Naive thymus-derived CD4-positive, alpha-beta T cell (primary cell): ENCODE results near the gene YPEL3. TPM values are rescaled to one million over a fixed set of nuclear protein-coding genes. Genes with fewer than 3 reads are reported as not detected.

Experiments used
- ATAC-seq: fragments of 150-1000 bp; cut with Tn5 transposase; 2 replicates; pipeline ENCODE4 v1.10.0; 2021; ENCODE audit warnings: mild to moderate bottlenecking, moderate library complexity
- CTCF ChIA-PET: fragments of 350-600 bp; sonication (Branson Sonifier 250); formaldehyde crosslinking; loops from one replicate; lab custom pipeline; 2021; ENCODE audit warnings: antibody characterized with exemption; lab: Charles Lee
- POLR2A ChIA-PET: fragments of 350-600 bp; sonication (Branson Sonifier 250); formaldehyde crosslinking; loops from one replicate; lab custom pipeline; 2021; ENCODE audit warnings: antibody characterized with exemption, inconsistent platforms; lab: Charles Lee
- DNase-seq, 9 donors: peaks; one replicate each; pipeline versions ENCODE4 v3.0.0 to v3.0.0-alpha.2; 2020 to 2022; ENCODE audit warnings: mixed read lengths in 1 of 9
- H3K27ac ChIP-seq: one replicate; pipeline ENCODE4 v1.7.0; 2013; ENCODE audit warnings: mild to moderate bottlenecking, low read depth, low read length, moderate library complexity
- H3K27me3 ChIP-seq, 2 donors: one replicate each; pipeline ENCODE4 v1.7.0; 2013; ENCODE audit warnings: low read length in 2 of 2, mild to moderate bottlenecking in 2 of 2, moderate library complexity in 2 of 2; ENCODE audit not compliant: control insufficient read depth in 2 of 2, insufficient read depth in 2 of 2
- H3K36me3 ChIP-seq, 3 experiments: 1 replicate in 2 of 3; 2 replicates in 1 of 3; pipeline ENCODE4 v1.7.0; 2013; ENCODE audit warnings: low read length in 3 of 3, mild to moderate bottlenecking in 3 of 3, moderate library complexity in 1 of 3; ENCODE audit not compliant: insufficient read depth in 3 of 3, control insufficient read depth in 2 of 3
- H3K4me1 ChIP-seq, 2 donors: one replicate each; pipeline ENCODE4 v1.7.0; 2013; ENCODE audit warnings: low read length in 2 of 2, mild to moderate bottlenecking in 2 of 2, moderate library complexity in 1 of 2; ENCODE audit not compliant: control insufficient read depth in 2 of 2, insufficient read depth in 2 of 2
- H3K4me3 ChIP-seq: 2 replicates; pipeline ENCODE4 v1.7.0; 2013; ENCODE audit warnings: mild to moderate bottlenecking, low read length
- H3K9me3 ChIP-seq, 3 experiments: 1 replicate in 2 of 3; 2 replicates in 1 of 3; pipeline ENCODE4 v1.7.0; 2013; ENCODE audit warnings: low read length in 3 of 3; ENCODE audit not compliant: control insufficient read depth in 2 of 3
- H3K27ac Mint-ChIP-seq, 9 donors: one replicate each; pipeline ENCODE4 v1.8.0; 2020 to 2022; ENCODE audit warnings: mixed read lengths in 9 of 9, mild to moderate bottlenecking in 8 of 9, moderate library complexity in 5 of 9, inconsistent platforms in 2 of 9
- H3K27me3 Mint-ChIP-seq, 5 donors: one replicate each; pipeline ENCODE4 v1.8.0; 2021 to 2022; ENCODE audit warnings: mixed read lengths in 5 of 5, mild to moderate bottlenecking in 1 of 5
- H3K36me3 Mint-ChIP-seq, 5 donors: one replicate each; pipeline ENCODE4 v1.8.0; 2020 to 2022; ENCODE audit warnings: mixed read lengths in 5 of 5, mild to moderate bottlenecking in 3 of 5, inconsistent platforms in 1 of 5
- H3K4me1 Mint-ChIP-seq, 7 donors: one replicate each; pipeline ENCODE4 v1.8.0; 2020 to 2022; ENCODE audit warnings: mixed read lengths in 7 of 7, mild to moderate bottlenecking in 3 of 7, inconsistent platforms in 1 of 7
- H3K4me3 Mint-ChIP-seq, 10 donors: one replicate each; pipeline ENCODE4 v1.8.0; 2020 to 2022; ENCODE audit warnings: mild to moderate bottlenecking in 10 of 10, mixed read lengths in 10 of 10, moderate library complexity in 6 of 10, inconsistent platforms in 2 of 10
- H3K9me3 Mint-ChIP-seq, 11 donors: one replicate each; pipeline ENCODE4 v1.8.0; 2020 to 2022; ENCODE audit warnings: mixed read lengths in 11 of 11, mild to moderate bottlenecking in 4 of 11, inconsistent platforms in 1 of 11, moderate library complexity in 1 of 11
- intact Hi-C, 2 donors: fragments of 100-400 bp; cut with micrococcal nuclease; formaldehyde crosslinking; loops; one replicate each; pipeline ENCODE4 v1.15.1; 2023
- polyA plus RNA-seq, 2 donors: library from polyadenylated mRNA; unstranded; fragments of 300-500 nt; fragmentation: Illumina TruSeq; gene quantifications; one replicate each; pipeline ENCODE4 v1.2.3, GENCODE V29; 2021
- total RNA-seq, 6 experiments: library from RNA in 5 of 6; stranded (reverse) in 5 of 6; gene quantifications; 1 replicate in 5 of 6; 2 replicates in 1 of 6; pipeline ENCODE4 v1.2.3 and lab custom pipeline; 2021 to 2026

Gene YPEL3
- total and polyA plus RNA-seq, 7 experiments from 2014 or later = 50.5 to 308 (median 242) TPM

GRCh38 chr16:30084096-30084815, 11.8 kb downstream of the YPEL3 start:
- no peak for DNase-seq
- Mint-ChIP-seq H3K27me3 (no peaks in the 10 kb centered on the region), H3K27ac (peak overlapping the region in 3 of 9 donors; percentile 2 to 65 (median 7)), H3K4me3 (no peak overlapping the region), H3K4me1 (peaks cover 9 to 32% (median 17%) of the 10 kb centered on the region in 7 donors), H3K36me3 (peaks cover 0 to 33% (median 18%) of the 10 kb centered on the region in 5 donors), H3K9me3 (no peaks in the 10 kb centered on the region)
- ATAC-seq = no peak
- ChIA-PET CTCF (no interaction called here), POLR2A (interaction anchor here (0.6 to 1.6 kb wide), 4 partner anchors 8 to 18 kb away, joined by 4 to 7 read pairs (median 4); partner anchors contain the start of gene PPP4C)
- Histone ChIP-seq H3K4me3 (no peak overlapping the region), H3K27ac (no peak overlapping the region), H3K4me1 (no peaks in the 10 kb centered on the region), H3K27me3 (no peaks in the 10 kb centered on the region), H3K9me3 (no peaks in the 10 kb centered on the region), H3K36me3 (peaks cover 7 to 62% (median 27%) of the 10 kb centered on the region in 3 experiments)
- intact Hi-C loops = no loop called here

- no peaks in the 10 kb centered on the region for H3K27me3 Mint-ChIP-seq
- no peaks in the 10 kb centered on the region for H3K9me3 ChIP-seq
- peaks cover 0 to 33% (median 18%) of the 10 kb centered on the region in 5 donors for H3K36me3 Mint-ChIP-seq
- H3K9me3 Mint-ChIP-seq = no peaks in the 10 kb centered on the region
- peaks cover 12 to 27% (median 15%) of the 10 kb centered on the region in 7 donors for H3K4me1 Mint-ChIP-seq
- ChIA-PET CTCF (no interaction called here), POLR2A (interaction anchor here (0.6 to 1.6 kb wide), 2 partner anchors 11 to 16 kb away, joined by 4 read pairs; no protein-coding TSS in a partner anchor)
- peaks cover 7 to 70% (median 27%) of the 10 kb centered on the region in 3 experiments for H3K36me3 ChIP-seq
- peak overlapping the region in 5 of 9 donors; percentile 2 to 81 (median 65) for H3K27ac Mint-ChIP-seq
- no peak for DNase-seq
- intact Hi-C loops = no loop called here
- no peak overlapping the region for H3K4me3 Mint-ChIP-seq
- H3K4me1 ChIP-seq = peaks cover 0 to under 1% of the 10 kb centered on the region in 2 donors
- ATAC-seq = no peak
- no peaks in the 10 kb centered on the region for H3K27me3 ChIP-seq
- H3K4me3 ChIP-seq = no peak overlapping the region
- no peak overlapping the region for H3K27ac ChIP-seq
Observed at GRCh38 chr16:30083216-30084055, 12.6 kb downstream of the YPEL3 start.

GRCh38 chr16:30082545-30083090, 13.4 kb downstream of the YPEL3 start:
- Mint-ChIP-seq H3K27me3 (no peaks in the 10 kb centered on the region), H3K9me3 (no peaks in the 10 kb centered on the region), H3K4me3 (no peak overlapping the region), H3K4me1 (peaks cover 16 to 29% (median 20%) of the 10 kb centered on the region in 7 donors), H3K27ac (peak overlapping the region in 5 of 9 donors; percentile 14 to 73 (median 63)), H3K36me3 (peaks cover 0 to 38% (median 16%) of the 10 kb centered on the region in 5 donors)
- H3K36me3 ChIP-seq = peaks cover 7 to 78% (median 27%) of the 10 kb centered on the region in 3 experiments
- POLR2A ChIA-PET = interaction anchor here (1.6 kb wide), 1 partner anchor 15 kb away, joined by 4 read pairs; no protein-coding TSS in a partner anchor
- no peak for ATAC-seq
- no peak for DNase-seq
- CTCF ChIA-PET = interaction anchor here (0.9 kb wide), 1 partner anchor 9 kb away, joined by 3 read pairs; the partner anchor contains the start of gene TBX6
- intact Hi-C loops = no loop called here
- H3K27me3 ChIP-seq = no peaks in the 10 kb centered on the region
- H3K9me3 ChIP-seq = no peaks in the 10 kb centered on the region
- no peak overlapping the region for H3K27ac ChIP-seq
- H3K4me1 ChIP-seq = peaks cover 2 to 9% of the 10 kb centered on the region in 2 donors
- H3K4me3 ChIP-seq = no peak overlapping the region

GRCh38 chr16:30079480-30079879, 16.5 kb downstream of the YPEL3 start:
- intact Hi-C loops = no loop called here
- H3K4me1 ChIP-seq = peaks cover 20 to 21% of the 10 kb centered on the region in 2 donors
- no peak overlapping the region for H3K4me3 ChIP-seq
- Mint-ChIP-seq H3K27me3 (peaks cover 0 to 2% (median 0%) of the 10 kb centered on the region in 5 donors), H3K36me3 (peaks cover 0 to 43% (median 9%) of the 10 kb centered on the region in 5 donors), H3K4me1 (peaks cover 35 to 48% (median 42%) of the 10 kb centered on the region in 7 donors), H3K4me3 (peak overlapping the region in 1 of 10 donors; percentile 76), H3K27ac (peak overlapping the region in 7 of 9 donors; percentile 18 to 47 (median 25)), H3K9me3 (no peaks in the 10 kb centered on the region)
- ATAC-seq (no peak), DNase-seq (no peak)
- POLR2A ChIA-PET = interaction anchor here (0.7 to 10.7 kb wide), 6 partner anchors 13 to 106 kb away, joined by 3 to 177 read pairs (median 6); partner anchors contain the start of genes CORO1A, TBX6 and YPEL3
- CTCF ChIA-PET = no interaction called here
- no peaks in the 10 kb centered on the region for H3K27me3 ChIP-seq
- H3K36me3 ChIP-seq = peaks cover 7 to 76% (median 27%) of the 10 kb centered on the region in 3 experiments
- no peak overlapping the region for H3K27ac ChIP-seq
- H3K9me3 ChIP-seq = no peaks in the 10 kb centered on the region

GRCh38 chr16:30078744-30079143, 17.3 kb downstream of the YPEL3 start:
- Mint-ChIP-seq H3K27me3 (peaks cover 0 to 2% (median 0%) of the 10 kb centered on the region in 5 donors), H3K9me3 (no peaks in the 10 kb centered on the region), H3K27ac (peak overlapping the region in 2 of 9 donors; percentile 36 to 56), H3K4me3 (peak overlapping the region in 2 of 10 donors; percentile 76 to 90), H3K4me1 (peaks cover 29 to 49% (median 40%) of the 10 kb centered on the region in 7 donors), H3K36me3 (peaks cover 0 to 40% (median 9%) of the 10 kb centered on the region in 5 donors)
- ChIA-PET POLR2A (interaction anchor here (1.0 to 10.7 kb wide), 5 partner anchors 12 to 107 kb away, joined by 3 to 177 read pairs (median 31); partner anchors contain the start of genes ALDOA, CORO1A, TBX6 and YPEL3), CTCF (no interaction called here)
- intact Hi-C loops = no loop called here
- Histone ChIP-seq H3K4me3 (no peak overlapping the region), H3K27ac (no peak overlapping the region), H3K9me3 (no peaks in the 10 kb centered on the region), H3K27me3 (no peaks in the 10 kb centered on the region), H3K4me1 (peaks cover 20 to 21% of the 10 kb centered on the region in 2 donors), H3K36me3 (peaks cover 7 to 68% (median 24%) of the 10 kb centered on the region in 3 experiments)
- DNase-seq (no peak), ATAC-seq (no peak)
